ENCODE measurements around the gene ZNF750. TPM values are rescaled to one million over a fixed set of nuclear protein-coding genes. Genes with fewer than 3 reads are reported as not detected.

The ZNF750 gene
- total and polyA plus RNA-seq, 10 of the 15 experiments (the other 5 are each of a cell fraction or from before 2014, with no cell fraction given): 0.06 TPM; not detected in 9

DNA sequence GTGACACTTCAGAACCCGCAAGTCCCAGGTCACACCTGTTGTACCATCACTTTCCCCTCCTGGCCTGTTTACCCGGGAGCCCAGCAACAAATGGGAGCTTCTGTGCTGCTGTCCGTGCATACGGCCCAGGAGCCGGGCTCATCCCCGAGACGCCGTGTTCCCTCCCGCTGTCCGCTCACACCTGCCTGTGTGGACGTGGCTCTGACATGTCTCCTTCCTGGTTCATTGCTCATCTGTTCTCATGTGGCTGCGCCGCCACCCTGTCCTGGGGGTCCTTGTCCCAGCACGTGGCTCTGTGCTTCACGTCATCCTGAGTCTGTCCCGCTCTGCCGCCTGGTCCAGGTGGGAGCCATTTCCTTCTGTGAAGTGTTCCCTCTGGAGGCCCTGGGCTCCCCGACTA is 50.0 kb downstream of the ZNF750 start:
- intact Hi-C loops (cut with micrococcal nuclease; ENCODE audit: unreplicated experiment): loop anchor here (10.0 kb wide), 1 partner anchor 75 kb away; no protein-coding TSS in a partner anchor
- peaks cover 8% of the 10 kb centered on the region; the same call in 1 of the 2 replicates for H3K4me1 ChIP-seq (ENCODE audit: control insufficient read depth, insufficient read depth, low read length)
- ATAC-seq: no peak

More for the DNA sequence above, 50.0 kb downstream of the ZNF750 start:
- H3K36me3 ChIP-seq (ENCODE audit: control insufficient read depth in 2 of 2, insufficient read depth in 2 of 2, low read length in 1 of 2): no peaks in the 10 kb centered on the region; a peak in 2 of 4 replicates
- H2AFZ ChIP-seq (ENCODE audit: control insufficient read depth, low read depth, low read length): no peak overlapping the region
- H3K4me3 ChIP-seq: no peak overlapping the region
- no peak overlapping the region for H3K4me2 ChIP-seq (ENCODE audit: control insufficient read depth, insufficient read depth)
- POLR2A ChIA-PET: no interaction called here
- FAIRE-seq (no peak), DNase-seq (ENCODE audit: low read depth, low spot score) (no peak)
- no peaks in the 10 kb centered on the region for H3K9me3 ChIP-seq (replicated peaks; ENCODE audit: control insufficient read depth, insufficient read depth, low read length)
- BruUV-seq (replicated peaks): no TSS peak
- H4K20me1 ChIP-seq (ENCODE audit: control insufficient read depth, insufficient read depth): no peaks in the 10 kb centered on the region
- TF ChIP-seq MTA2 (IDR thresholded peaks at IDR 0.05; ENCODE audit: low read depth): no peak
- no peak for TF ChIP-seq NR2C1 (IDR thresholded peaks at IDR 0.05)
- no peak for TF ChIP-seq ZNF274 (IDR thresholded peaks at IDR 0.05; ENCODE audit: insufficient read depth, insufficient read length)
- no peak for TF ChIP-seq USF1 (IDR thresholded peaks at IDR 0.05; ENCODE audit: borderline replicate concordance, extremely low read length, insufficient read depth, low read depth, low read length)
- TF ChIP-seq BACH1 (IDR thresholded peaks at IDR 0.05; ENCODE audit: borderline replicate concordance): no peak
- TF ChIP-seq FOXM1 (IDR thresholded peaks at IDR 0.05; ENCODE audit: low read depth, low read length): no peak
- no peak for TF ChIP-seq IRF3 (IDR thresholded peaks at IDR 0.05)
- TF ChIP-seq HDAC2 (IDR thresholded peaks at IDR 0.05): no peak
- no peak for TF ChIP-seq SIN3A (IDR thresholded peaks at IDR 0.05; ENCODE audit: low read depth, low read length)
- no peak for TF ChIP-seq ZNF24 (IDR thresholded peaks at IDR 0.05)
- TF ChIP-seq MEF2A (IDR thresholded peaks at IDR 0.05; ENCODE audit: insufficient read depth, low read depth, low read length): no peak
- no peak for TF ChIP-seq ZBTB33 (IDR thresholded peaks at IDR 0.05)
- no peak for TF ChIP-seq SREBF1 (IDR thresholded peaks at IDR 0.05; ENCODE audit: low read length)
- CTCF ChIA-PET: no interaction called here
- 99% methylated on average over 18 of the region's 18 CpGs for whole genome bisulfite sequencing (ENCODE audit: insufficient coverage, insufficient replicate concordance, low lambda C conversion rate, missing lambda C conversion rate)
- no peak overlapping the region for H3K27ac ChIP-seq (ENCODE audit: control insufficient read depth, insufficient read depth)
- SMC1A ChIA-PET (ENCODE audit: uncharacterized antibody, unreplicated experiment): no interaction called here
- H3K79me2 ChIP-seq (ENCODE audit: control insufficient read depth, insufficient read depth, low read length): no peaks in the 10 kb centered on the region
- H3K27me3 ChIP-seq (replicated peaks in 1 of 2; ENCODE audit: control insufficient read depth in 2 of 2, insufficient read depth in 2 of 2, low read length in 1 of 2): no peaks in the 10 kb centered on the region
- no peak overlapping the region for H3K9ac ChIP-seq (ENCODE audit: control insufficient read depth, insufficient read depth, low read length)
- in situ Hi-C loops (cut with MboI): no loop called here
- RAD21 ChIA-PET (ENCODE audit: unreplicated experiment): interaction anchor here (1.0 kb wide), 1 partner anchor 127 kb away, joined by 3 read pairs; no protein-coding TSS in a partner anchor
